T-helper 17 cell (primary cell): ENCODE data around the gene LCP1. TPM values are rescaled to one million over a fixed set of nuclear protein-coding genes. Genes with fewer than 3 reads are reported as not detected.
A peak's percentile ranks its signal among the peaks of the same experiment; 100 is the strongest.

Source experiments
- ATAC-seq: fragments of 150-1000 bp; cut with Tn5 transposase; 2 replicates; pipeline ENCODE4 v1.10.0; 2021; ENCODE audit warnings: mild to moderate bottlenecking, moderate library complexity
- DNase-seq, 3 donors: peaks; one replicate each; pipeline versions ENCODE4 v3.0.0 to v3.0.0-alpha.2; 2020 to 2021
- H3K9me3 ChIP-seq: one replicate; pipeline ENCODE4 v1.7.0; 2013; ENCODE audit warnings: low read length, mild to moderate bottlenecking; ENCODE audit not compliant: control insufficient read depth, poor library complexity, severe bottlenecking
- H3K27ac Mint-ChIP-seq: one replicate; pipeline ENCODE4 v1.8.0; 2022; ENCODE audit warnings: mild to moderate bottlenecking, moderate library complexity, mixed read lengths
- H3K27me3 Mint-ChIP-seq: one replicate; pipeline ENCODE4 v1.8.0; 2022; ENCODE audit warnings: mixed read lengths
- H3K36me3 Mint-ChIP-seq: one replicate; pipeline ENCODE4 v1.8.0; 2022; ENCODE audit warnings: low read depth, mixed read lengths
- H3K4me1 Mint-ChIP-seq: one replicate; pipeline ENCODE4 v1.8.0; 2022; ENCODE audit warnings: mild to moderate bottlenecking, mixed read lengths
- H3K4me3 Mint-ChIP-seq: one replicate; pipeline ENCODE4 v1.8.0; 2022; ENCODE audit warnings: mild to moderate bottlenecking, moderate library complexity, mixed read lengths
- total RNA-seq, 4 donors: library from RNA in 2 of 4; stranded (reverse) in 2 of 4; gene quantifications; one replicate each; pipeline ENCODE4 v1.2.3 and lab custom pipeline; 2022 to 2026

Gene LCP1
- total RNA-seq, 2 donors from 2014 or later, result 485 to 528 TPM

DNA sequence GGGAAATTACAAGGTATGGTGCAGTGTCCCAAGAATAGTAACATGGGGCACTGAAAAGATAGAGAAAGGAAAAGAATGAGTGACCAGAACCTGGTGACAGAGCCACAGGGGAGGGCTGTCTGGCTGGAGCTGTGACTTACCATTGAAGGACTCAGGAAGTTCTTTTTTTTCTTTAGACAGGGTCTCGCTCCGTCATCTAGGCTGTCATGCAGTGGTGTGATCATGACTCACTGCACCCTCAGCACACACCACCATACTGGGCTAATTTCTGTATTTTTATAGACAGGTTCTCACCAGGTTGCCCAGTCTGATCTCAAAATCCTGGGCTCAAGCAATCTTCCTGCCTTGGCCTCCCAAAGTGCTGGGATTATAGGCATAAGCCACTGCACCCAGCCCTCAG is 68.4 kb downstream of the LCP1 start:
- Mint-ChIP-seq H3K27me3 (peaks cover 43% of the 10 kb centered on the region), H3K4me3 (no peak overlapping the region)

DNA sequence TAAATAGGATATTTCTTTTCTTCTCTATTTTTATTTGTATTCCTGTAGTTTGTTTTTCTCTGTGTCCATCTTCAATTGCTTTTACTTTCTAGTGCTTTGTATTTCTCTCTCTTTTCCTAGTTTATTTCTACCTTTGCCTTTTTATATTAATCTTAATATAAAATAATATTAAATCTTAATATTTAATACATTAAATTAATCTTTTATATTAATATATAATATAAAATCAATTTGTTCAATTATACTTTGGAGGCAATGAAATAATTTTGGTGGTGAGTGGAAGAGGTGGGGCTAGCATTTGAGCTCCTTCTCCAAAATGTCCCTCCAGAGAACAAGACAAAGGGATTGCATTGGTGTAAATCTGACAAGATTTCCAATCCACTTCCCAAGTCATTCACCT is 70.8 kb downstream of the LCP1 start:
- Mint-ChIP-seq H3K4me1 (peaks cover 10% of the 10 kb centered on the region), H3K27me3 (peaks cover 57% of the 10 kb centered on the region)
- ATAC-seq, result no peak

More for the DNA sequence above, 68.4 kb downstream of the LCP1 start:
- Mint-ChIP-seq H3K36me3 (peaks cover 7% of the 10 kb centered on the region), H3K27ac (no peak overlapping the region), H3K4me1 (peaks cover 5% of the 10 kb centered on the region)
- DNase-seq (no peak), ATAC-seq (no peak)
- no peaks in the 10 kb centered on the region for H3K9me3 ChIP-seq

DNA sequence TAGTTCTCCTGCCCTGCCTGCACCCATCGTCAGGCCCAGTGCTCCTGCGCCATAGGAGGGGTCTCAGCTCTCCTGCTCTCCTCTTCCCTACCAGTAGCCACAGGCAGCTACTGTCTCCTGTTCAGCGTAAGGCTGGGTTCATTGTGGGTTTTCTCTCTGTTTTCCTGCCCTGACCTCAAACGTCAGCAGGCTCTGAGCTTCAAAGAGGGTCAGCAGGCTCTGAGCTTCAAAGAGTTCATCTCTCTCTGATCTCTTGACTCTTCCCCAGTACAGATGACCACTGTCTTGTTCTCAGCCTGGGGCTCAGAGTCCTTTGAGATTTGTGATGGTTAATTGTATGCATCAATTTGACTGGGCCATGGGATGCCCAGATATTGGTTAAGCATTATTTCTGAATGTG is 72.5 kb downstream of the LCP1 start:
- ATAC-seq (no peak), DNase-seq (no peak)
- Mint-ChIP-seq H3K27ac (no peak overlapping the region), H3K36me3 (peaks cover 9% of the 10 kb centered on the region), H3K4me3 (no peak overlapping the region), H3K27me3 (peaks cover 61% of the 10 kb centered on the region), H3K4me1 (peaks cover 10% of the 10 kb centered on the region)
- no peaks in the 10 kb centered on the region for H3K9me3 ChIP-seq

More for the DNA sequence above, 70.8 kb downstream of the LCP1 start:
- DNase-seq, result no peak
- peaks cover 9% of the 10 kb centered on the region for H3K36me3 Mint-ChIP-seq
- H3K9me3 ChIP-seq, result no peaks in the 10 kb centered on the region
- H3K4me3 Mint-ChIP-seq, result no peak overlapping the region
- H3K27ac Mint-ChIP-seq, result no peak overlapping the region

DNA sequence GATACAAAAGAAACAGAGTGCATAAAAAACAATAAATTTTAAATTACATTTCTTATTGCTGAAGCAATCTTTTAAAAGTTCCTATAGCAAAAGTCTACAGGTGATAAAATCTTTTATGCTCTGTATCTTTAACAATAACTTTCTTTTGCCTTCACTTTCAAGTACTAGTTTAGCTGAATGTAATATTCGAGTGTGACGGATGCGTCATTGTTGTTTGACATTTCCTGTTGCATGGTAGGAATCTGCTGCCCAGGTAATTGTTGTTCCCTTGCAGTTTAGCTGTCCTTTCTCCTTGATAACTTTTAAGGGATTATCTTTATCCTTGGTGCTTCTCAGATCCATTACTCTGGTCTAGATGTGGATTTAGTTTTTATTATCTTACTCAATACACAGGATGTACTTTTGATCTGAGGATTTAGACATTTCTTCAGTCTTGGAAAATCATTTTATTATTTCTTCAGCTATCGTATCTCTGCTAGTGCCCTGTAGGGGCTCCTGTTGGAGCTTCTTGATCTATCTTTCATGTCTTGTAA is 75.1 kb downstream of the LCP1 start:
- peak overlapping the region; percentile 32 for H3K27ac Mint-ChIP-seq
- H3K9me3 ChIP-seq, result no peaks in the 10 kb centered on the region
- H3K4me1 Mint-ChIP-seq, result peaks cover 13% of the 10 kb centered on the region
- no peak for DNase-seq
- H3K27me3 Mint-ChIP-seq, result peaks cover 49% of the 10 kb centered on the region
- ATAC-seq, result no peak
- no peak overlapping the region for H3K4me3 Mint-ChIP-seq
- H3K36me3 Mint-ChIP-seq, result peaks cover 7% of the 10 kb centered on the region

DNA sequence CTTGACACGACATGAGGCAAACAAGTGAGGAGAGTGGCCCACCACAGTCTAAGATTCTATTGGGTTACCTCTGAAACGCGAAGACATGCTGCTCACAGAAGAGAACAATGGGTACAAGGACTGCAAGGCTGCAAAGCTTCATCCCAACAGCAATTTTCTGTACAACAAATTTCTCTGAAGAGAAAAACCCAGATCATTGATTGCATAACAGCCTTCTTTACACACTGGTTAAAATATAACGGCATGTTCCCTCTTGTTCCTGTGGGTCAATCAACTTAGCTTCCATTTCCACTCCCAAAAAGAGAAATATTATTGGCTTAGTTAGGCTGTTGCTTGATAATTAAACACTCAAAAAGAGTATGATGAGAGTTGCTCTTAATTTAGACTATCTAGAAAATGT is 77.1 kb downstream of the LCP1 start, which contains the start of gene CPB2:
CPB2 (minus strand) TSS at position 166 of the 400 bp plus-strand sequence; CDS start at position 142, 24 bp downstream.
- no peak within 1 kb of the TSS for H3K4me3 Mint-ChIP-seq
- no peak within 1 kb of the TSS for H3K27ac Mint-ChIP-seq
- H3K36me3 Mint-ChIP-seq, result peaks cover 2% of the 10 kb centered on the region
- H3K9me3 ChIP-seq, result no peaks in the 10 kb centered on the region
- H3K4me1 Mint-ChIP-seq, result peaks cover 13% of the 10 kb centered on the region
- no peak for DNase-seq
- ATAC-seq, result no peak
- H3K27me3 Mint-ChIP-seq, result peaks cover 32% of the 10 kb centered on the region

DNA sequence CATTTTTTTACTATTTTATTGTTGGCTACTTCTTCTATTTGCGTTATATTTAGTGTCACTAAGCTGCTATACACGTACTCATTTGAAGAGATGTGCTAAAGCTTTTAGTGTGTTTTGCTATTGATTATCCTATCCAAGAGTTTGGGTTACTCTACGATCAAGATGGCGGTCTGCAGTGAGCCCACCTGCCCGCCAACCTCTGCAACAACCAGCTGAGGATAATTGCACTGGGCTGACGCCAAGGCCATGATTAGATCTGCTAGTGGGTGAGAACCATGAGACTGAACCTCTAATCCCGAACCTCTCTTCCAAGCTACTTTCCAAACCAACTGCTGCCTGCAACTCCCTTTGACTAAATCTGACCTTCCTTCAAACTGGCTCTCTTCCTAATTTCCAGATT is 78.9 kb downstream of the LCP1 start:
- ATAC-seq, result no peak
- no peak for DNase-seq
- peaks cover 9% of the 10 kb centered on the region for H3K4me1 Mint-ChIP-seq
- H3K27me3 Mint-ChIP-seq, result peaks cover 29% of the 10 kb centered on the region
- H3K36me3 Mint-ChIP-seq, result peaks cover 2% of the 10 kb centered on the region
- H3K27ac Mint-ChIP-seq, result no peak overlapping the region
- H3K4me3 Mint-ChIP-seq, result no peak overlapping the region
- no peaks in the 10 kb centered on the region for H3K9me3 ChIP-seq

DNA sequence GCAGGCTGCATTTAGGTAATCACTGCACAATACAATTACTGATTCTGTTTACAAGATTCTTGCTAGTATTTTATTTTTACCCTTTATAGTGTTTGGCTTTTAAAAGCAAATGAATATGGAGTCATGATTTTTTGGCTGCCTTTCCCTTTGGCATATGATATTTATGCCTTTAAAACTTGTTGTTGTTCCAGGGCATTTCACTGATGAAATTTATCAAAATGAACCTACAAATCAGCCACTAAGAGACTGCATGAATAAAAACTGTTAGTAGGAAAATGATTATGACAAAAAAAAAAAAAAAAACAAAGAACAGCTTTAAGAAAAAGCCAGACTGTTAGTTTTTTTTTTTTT is 79.7 kb downstream of the LCP1 start:
- H3K36me3 Mint-ChIP-seq, result peaks cover 1% of the 10 kb centered on the region
- peaks cover 30% of the 10 kb centered on the region for H3K27me3 Mint-ChIP-seq
- H3K4me3 Mint-ChIP-seq, result no peak overlapping the region
- no peaks in the 10 kb centered on the region for H3K9me3 ChIP-seq
- peaks cover 6% of the 10 kb centered on the region for H3K4me1 Mint-ChIP-seq
- H3K27ac Mint-ChIP-seq, result no peak overlapping the region
- no peak for DNase-seq
- no peak for ATAC-seq

DNA sequence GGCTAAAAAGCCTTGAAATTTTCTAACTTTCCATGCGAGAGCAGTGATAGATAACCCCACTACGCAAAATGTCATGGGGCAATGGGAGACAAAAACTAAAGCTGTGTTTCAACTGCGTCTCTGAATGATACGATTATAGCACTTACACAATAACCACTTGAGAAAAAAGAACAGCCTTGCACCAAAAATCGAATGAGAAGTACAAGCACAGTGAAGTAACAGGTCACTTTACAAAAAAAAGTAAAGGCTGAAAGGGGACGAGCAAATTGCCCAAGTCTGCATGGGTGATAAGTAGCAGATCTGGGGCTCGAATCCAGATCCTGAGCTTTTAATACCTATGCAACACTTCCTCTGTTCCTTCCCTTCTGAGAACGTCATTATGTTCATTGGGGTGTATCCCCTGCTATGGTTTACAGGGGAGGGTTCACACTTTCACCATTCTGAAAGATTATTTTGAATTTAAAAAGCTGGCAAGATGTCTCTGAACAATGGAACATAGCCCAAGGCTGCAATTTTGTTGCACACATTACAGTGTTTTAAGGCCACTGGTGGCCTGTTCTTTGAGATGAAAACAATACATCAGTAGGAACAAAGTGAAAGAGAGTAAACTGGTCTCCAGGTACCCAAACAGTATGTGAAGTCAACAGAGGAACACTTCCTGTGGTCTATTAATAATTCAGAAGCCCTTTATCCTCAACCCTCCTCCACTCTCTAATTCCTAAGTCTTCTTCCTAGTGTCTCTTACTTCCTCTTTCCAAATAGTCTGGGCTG is 80.3 kb downstream of the LCP1 start:
- no peak overlapping the region for H3K27ac Mint-ChIP-seq
- H3K4me3 Mint-ChIP-seq, result no peak overlapping the region
- H3K27me3 Mint-ChIP-seq, result peaks cover 32% of the 10 kb centered on the region
- DNase-seq (no peak), ATAC-seq (no peak)
- H3K4me1 Mint-ChIP-seq, result peaks cover 2% of the 10 kb centered on the region
- no peaks in the 10 kb centered on the region for H3K9me3 ChIP-seq
- no peaks in the 10 kb centered on the region for H3K36me3 Mint-ChIP-seq

DNA sequence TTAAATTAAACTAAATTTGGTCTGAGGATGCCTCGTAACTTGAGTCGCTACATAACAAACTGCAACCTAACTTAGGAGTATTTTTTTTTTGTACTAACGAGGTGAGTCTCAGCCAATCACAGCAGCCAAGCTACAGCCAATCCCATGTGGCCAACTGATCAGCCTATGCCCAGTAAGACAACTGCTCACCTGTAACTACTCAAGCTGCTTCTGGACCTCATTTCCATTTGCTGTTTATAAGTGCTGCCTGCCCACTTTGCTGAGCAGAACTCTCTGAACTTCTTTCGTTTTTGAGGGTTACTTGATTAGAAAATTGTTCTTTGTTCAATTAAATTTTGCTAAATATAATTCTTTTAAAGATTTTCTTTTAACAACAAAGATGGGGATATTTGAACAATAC is 81.0 kb downstream of the LCP1 start:
- DNase-seq (no peak), ATAC-seq (no peak)
- no peaks in the 10 kb centered on the region for H3K9me3 ChIP-seq
- Mint-ChIP-seq H3K4me3 (no peak overlapping the region), H3K36me3 (no peaks in the 10 kb centered on the region), H3K4me1 (peaks cover 2% of the 10 kb centered on the region), H3K27ac (no peak overlapping the region), H3K27me3 (peaks cover 39% of the 10 kb centered on the region)

DNA sequence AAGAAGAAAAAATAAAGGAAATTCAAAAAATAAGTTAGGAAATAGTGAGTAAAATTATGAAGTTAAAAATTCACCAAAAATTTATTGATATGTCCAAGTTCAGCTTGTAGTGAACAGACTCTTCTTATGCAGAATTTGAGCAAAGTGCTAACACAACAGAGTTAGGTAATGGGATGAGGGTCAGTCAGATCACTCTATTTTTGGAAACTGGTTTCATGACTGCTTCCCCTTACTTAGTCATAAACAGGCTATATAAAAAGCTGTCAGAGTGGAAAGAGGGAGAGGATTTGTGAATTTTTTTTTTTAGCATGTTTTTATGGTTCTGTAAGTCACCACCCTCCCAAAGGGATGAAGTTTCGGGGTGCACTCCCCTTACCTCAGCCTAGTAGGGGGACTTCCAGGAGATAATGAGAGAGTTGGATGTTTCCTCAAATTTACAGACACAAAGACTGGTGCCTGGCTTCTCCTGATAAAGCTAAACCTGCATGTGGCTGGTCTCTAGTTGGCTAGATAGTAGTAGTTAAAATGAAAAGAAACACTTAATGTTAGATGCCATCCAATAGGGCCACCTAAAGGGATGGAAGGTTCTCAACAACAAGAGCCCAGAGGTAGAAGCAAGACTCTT is 81.7 kb downstream of the LCP1 start:
- Mint-ChIP-seq H3K36me3 (no peaks in the 10 kb centered on the region), H3K4me3 (no peak overlapping the region), H3K27ac (no peak overlapping the region), H3K27me3 (peaks cover 38% of the 10 kb centered on the region), H3K4me1 (peaks cover 2% of the 10 kb centered on the region)
- no peaks in the 10 kb centered on the region for H3K9me3 ChIP-seq
- ATAC-seq (no peak), DNase-seq (no peak)

DNA sequence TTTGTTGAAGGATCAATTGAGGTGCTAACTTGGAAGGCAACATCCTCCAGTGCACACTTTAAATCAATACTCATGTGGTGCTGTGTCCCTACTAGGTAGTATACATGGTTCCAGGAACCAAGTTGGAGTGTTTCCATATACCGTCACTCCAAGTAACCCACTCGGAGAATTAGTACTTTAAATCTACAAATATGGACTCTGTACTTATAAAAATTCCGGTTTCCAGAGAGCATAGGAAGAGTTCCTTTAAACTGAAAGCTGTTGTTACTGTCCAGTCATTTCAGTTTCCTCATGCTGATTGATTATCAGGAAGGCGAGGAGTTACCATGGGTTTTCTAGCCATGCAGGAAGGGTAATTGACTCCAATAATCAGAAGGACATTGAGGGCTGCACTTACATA is 84.3 kb downstream of the LCP1 start:
- Mint-ChIP-seq H3K4me1 (peaks cover 2% of the 10 kb centered on the region), H3K36me3 (peaks cover 3% of the 10 kb centered on the region), H3K27me3 (peaks cover 51% of the 10 kb centered on the region), H3K27ac (no peak overlapping the region), H3K4me3 (no peak overlapping the region)
- ATAC-seq, result no peak
- DNase-seq, result no peak
- no peaks in the 10 kb centered on the region for H3K9me3 ChIP-seq

DNA sequence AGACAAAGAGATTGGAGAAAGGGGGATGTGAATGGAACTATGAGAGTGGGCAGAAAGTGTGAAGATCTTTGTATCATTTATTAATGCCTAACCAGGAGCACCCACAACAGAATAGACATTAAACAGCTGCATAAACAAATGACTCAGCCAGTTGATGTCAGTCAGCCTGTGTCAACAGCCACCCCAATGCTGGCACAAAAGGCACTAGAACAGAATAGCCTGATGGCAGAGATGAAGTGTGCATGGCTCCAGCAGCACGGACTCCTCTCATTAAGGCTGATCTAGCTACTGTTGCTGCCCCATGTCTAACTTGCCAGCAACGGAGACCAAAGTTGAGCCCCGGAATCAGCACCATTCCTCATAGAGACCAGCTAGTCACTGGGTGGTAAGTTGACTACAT is 85.0 kb downstream of the LCP1 start:
- H3K27ac Mint-ChIP-seq, result no peak overlapping the region
- H3K27me3 Mint-ChIP-seq, result peaks cover 57% of the 10 kb centered on the region
- ATAC-seq, result no peak
- peaks cover under 1% of the 10 kb centered on the region for H3K4me1 Mint-ChIP-seq
- H3K9me3 ChIP-seq, result no peaks in the 10 kb centered on the region
- no peak for DNase-seq
- H3K4me3 Mint-ChIP-seq, result no peak overlapping the region
- H3K36me3 Mint-ChIP-seq, result peaks cover 6% of the 10 kb centered on the region

DNA sequence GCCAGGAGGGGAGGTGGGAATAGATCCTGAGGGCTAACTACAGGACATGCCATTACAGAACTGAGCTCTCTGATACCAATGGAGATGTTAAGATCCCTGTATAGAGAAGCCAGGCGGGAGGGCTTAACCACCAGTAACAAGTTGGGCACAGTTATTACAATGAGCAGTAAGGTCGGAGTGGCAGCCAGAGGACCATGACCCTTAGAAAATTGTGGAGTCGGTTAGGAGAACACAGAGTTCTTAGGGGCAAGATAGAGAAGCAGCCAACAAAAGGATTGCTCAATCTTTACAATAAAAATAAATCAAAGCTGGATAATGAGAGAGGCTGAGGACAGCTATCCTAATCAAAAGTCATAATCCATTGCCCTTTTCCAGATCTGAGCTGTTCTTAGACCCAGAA is 87.5 kb downstream of the LCP1 start:
- peaks cover 64% of the 10 kb centered on the region for H3K27me3 Mint-ChIP-seq
- H3K36me3 Mint-ChIP-seq, result peaks cover 6% of the 10 kb centered on the region
- ATAC-seq (no peak), DNase-seq (no peak)
- H3K27ac Mint-ChIP-seq, result no peak overlapping the region
- H3K4me3 Mint-ChIP-seq, result no peak overlapping the region
- H3K9me3 ChIP-seq, result no peaks in the 10 kb centered on the region
- no peaks in the 10 kb centered on the region for H3K4me1 Mint-ChIP-seq
